KMS-11 (cell line): ENCODE data around the gene ZNF516.

ENCODE experiments used
- H2AFZ ChIP-seq: fragments of 200-600 bp; sonication (generic); 2 replicates; pipeline ENCODE4 v1.6.1; 2016; ENCODE audit warnings: antibody characterized with exemption, mixed run types, low read depth
- H3K27ac ChIP-seq: fragments of 200-600 bp; sonication (generic); 2 replicates; pipeline ENCODE4 v1.6.1; 2016; ENCODE audit warnings: mild to moderate bottlenecking, mixed run types
- H3K27me3 ChIP-seq: fragments of 200-600 bp; sonication (generic); 2 replicates; pipeline ENCODE4 v1.6.1; 2017; ENCODE audit warnings: mild to moderate bottlenecking, low read depth, mixed run types, moderate library complexity; ENCODE audit not compliant: insufficient read depth
- H3K36me3 ChIP-seq: fragments of 200-600 bp; sonication (generic); 2 replicates; pipeline ENCODE4 v1.6.1; 2017; ENCODE audit warnings: mild to moderate bottlenecking, mixed run types; ENCODE audit not compliant: insufficient read depth
- H3K4me1 ChIP-seq: fragments of 200-600 bp; sonication (generic); 2 replicates; pipeline ENCODE4 v1.6.1; 2016; ENCODE audit warnings: mild to moderate bottlenecking, low read depth, mixed run types; ENCODE audit not compliant: poor library complexity, severe bottlenecking
- H3K4me2 ChIP-seq: fragments of 200-600 bp; sonication (generic); 2 replicates; pipeline ENCODE4 v1.7.0; 2016; ENCODE audit warnings: mild to moderate bottlenecking, mixed run types
- H3K4me3 ChIP-seq: fragments of 200-600 bp; sonication (generic); IDR thresholded peaks from 2 replicates; pipeline ENCODE4 v1.6.1; 2017; ENCODE audit warnings: low read depth, low read length, mixed read lengths; ENCODE audit not compliant: insufficient read depth
- H3K79me2 ChIP-seq: fragments of 200-600 bp; sonication (generic); 2 replicates; pipeline ENCODE4 v1.6.1; 2016; ENCODE audit warnings: low read depth, mixed run types; ENCODE audit not compliant: insufficient read depth
- H3K9ac ChIP-seq: fragments of 200-600 bp; sonication (generic); 2 replicates; pipeline ENCODE4 v1.6.1; 2016; ENCODE audit warnings: mild to moderate bottlenecking, mixed run types
- H4K20me1 ChIP-seq: fragments of 200-600 bp; sonication (generic); 2 replicates; pipeline ENCODE4 v1.6.1; 2016; ENCODE audit warnings: mild to moderate bottlenecking, mixed run types; ENCODE audit not compliant: insufficient read depth
- TF ChIP-seq, protein P1 (sequence below): fragments of 200-600 bp; sonication (generic); conservative IDR thresholded peaks from 2 replicates; pipeline ENCODE4 v1.6.1; 2017; ENCODE audit warnings: low read depth, mild to moderate bottlenecking, antibody characterized with exemption, low read length, moderate library complexity, mixed read lengths

Gene ZNF516

DNA sequence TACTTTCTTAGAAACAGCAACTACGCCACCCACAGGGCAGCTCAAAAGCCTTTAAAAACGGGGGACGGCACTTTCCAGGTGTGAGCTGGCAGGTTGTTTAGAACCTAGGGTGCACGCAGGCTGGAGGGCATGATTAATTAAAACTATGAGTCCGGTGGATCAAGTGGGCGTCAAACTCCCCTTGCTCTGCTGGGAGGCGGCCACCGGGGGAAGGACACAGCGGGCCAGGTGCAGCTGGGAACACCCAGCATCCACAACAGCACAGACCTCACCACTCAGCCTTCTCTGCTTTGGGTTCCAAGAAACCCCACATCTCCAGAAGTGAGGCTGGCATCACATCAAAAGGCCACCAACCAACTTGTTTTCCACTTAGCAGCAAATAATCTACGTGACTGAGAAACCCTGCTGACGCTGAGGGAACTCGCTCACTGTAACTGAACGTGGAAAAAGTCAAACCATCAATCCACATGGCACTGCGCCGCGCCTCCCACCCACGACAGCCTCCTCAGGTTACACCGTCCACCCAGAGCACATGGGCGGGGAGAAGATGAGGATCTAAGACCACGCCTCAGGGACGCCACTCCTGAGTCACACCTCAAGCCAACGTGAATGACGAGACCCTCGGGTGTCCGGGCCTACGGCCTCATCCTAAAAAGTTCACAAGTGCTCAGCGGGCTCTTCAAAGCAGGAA lies 118.2 kb downstream of the ZNF516 start:
- Histone ChIP-seq H3K4me2 (no peak overlapping the region), H3K9ac (no peak overlapping the region), H3K27ac (no peak overlapping the region), H3K36me3 (peaks cover 8% of the 10 kb centered on the region), H3K27me3 (no peaks in the 10 kb centered on the region), H3K4me3 (no peak overlapping the region), H2AFZ (no peak overlapping the region), H4K20me1 (no peaks in the 10 kb centered on the region), H3K79me2 (no peaks in the 10 kb centered on the region), H3K4me1 (no peaks in the 10 kb centered on the region)
- TF ChIP-seq, protein P1, sequence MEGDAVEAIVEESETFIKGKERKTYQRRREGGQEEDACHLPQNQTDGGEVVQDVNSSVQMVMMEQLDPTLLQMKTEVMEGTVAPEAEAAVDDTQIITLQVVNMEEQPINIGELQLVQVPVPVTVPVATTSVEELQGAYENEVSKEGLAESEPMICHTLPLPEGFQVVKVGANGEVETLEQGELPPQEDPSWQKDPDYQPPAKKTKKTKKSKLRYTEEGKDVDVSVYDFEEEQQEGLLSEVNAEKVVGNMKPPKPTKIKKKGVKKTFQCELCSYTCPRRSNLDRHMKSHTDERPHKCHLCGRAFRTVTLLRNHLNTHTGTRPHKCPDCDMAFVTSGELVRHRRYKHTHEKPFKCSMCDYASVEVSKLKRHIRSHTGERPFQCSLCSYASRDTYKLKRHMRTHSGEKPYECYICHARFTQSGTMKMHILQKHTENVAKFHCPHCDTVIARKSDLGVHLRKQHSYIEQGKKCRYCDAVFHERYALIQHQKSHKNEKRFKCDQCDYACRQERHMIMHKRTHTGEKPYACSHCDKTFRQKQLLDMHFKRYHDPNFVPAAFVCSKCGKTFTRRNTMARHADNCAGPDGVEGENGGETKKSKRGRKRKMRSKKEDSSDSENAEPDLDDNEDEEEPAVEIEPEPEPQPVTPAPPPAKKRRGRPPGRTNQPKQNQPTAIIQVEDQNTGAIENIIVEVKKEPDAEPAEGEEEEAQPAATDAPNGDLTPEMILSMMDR: no peak

DNA sequence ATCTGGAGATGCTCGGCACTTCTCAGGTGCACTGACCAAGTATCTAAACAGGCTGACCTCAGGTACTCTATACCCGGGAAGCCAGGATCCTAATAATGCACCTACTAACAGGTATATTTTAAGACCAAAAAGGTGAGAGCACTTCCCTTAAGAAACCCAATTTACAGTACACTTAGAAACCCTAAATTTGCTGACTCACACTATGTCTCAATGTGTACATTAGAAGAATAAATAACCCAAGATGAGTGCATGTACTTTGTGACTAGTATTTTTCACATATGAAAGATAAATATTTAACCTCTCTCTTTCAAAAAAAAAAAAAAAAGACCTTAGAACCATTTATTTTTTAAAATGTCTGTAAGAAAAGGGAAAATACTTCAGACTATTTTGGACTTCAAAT lies 118.8 kb downstream of the ZNF516 start:
- Histone ChIP-seq H3K4me3 (no peak overlapping the region), H3K27me3 (no peaks in the 10 kb centered on the region), H3K27ac (no peak overlapping the region), H3K79me2 (no peaks in the 10 kb centered on the region), H3K36me3 (peaks cover 8% of the 10 kb centered on the region), H2AFZ (no peak overlapping the region), H4K20me1 (no peaks in the 10 kb centered on the region), H3K9ac (no peak overlapping the region), H3K4me2 (no peak overlapping the region), H3K4me1 (no peaks in the 10 kb centered on the region)
- TF ChIP-seq, protein P1: no peak

DNA sequence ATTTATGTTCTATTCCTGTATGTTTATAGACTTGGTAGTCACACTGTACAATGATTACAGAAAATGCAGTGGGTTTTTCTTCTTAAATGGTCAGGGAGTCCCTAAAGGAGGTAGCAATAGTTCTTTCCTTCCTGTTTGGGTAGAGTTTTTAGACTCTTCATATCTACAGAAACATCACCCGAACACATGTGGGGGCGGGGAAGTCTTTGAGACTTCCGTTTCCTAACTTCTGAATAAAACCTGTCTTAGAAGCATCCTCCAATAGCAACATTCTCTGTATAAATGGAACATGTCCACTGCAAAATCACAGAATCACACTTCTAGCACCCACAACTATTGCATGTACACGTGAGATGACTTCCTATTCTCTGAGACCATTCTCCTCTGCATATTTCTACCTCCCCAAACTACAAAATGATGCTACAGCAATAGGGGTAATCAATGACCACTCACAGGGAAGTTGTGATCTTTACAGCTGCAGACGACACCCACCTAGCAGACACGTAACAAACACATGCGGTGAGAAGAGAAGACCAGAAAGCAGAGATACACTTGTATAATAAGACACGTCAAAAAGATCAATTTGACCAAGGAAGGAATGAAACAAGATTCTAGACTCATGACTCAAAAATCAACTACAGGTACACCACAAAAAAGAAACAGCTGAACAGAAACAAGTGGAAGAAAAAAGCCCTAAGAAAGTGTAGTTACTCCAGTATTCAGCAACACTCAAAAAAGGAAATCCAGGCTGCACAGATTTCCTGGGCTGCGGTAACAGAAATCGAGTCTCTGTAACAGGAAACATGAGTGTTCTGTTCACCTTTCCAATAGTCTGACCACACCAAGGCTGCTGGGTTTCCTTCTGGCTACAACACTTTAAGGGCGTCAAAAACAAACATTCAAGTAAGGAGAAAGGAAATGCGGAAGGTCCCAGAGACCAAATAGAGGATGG lies 120.4 kb downstream of the ZNF516 start:
- H3K9ac ChIP-seq: no peak overlapping the region
- H3K4me3 ChIP-seq: no peak overlapping the region
- no peaks in the 10 kb centered on the region for H3K27me3 ChIP-seq
- peaks cover under 1% of the 10 kb centered on the region; the same call in 1 of the 2 replicates for H3K36me3 ChIP-seq
- H3K4me2 ChIP-seq: no peak overlapping the region
- no peak overlapping the region for H2AFZ ChIP-seq
- H3K4me1 ChIP-seq: no peaks in the 10 kb centered on the region
- H3K79me2 ChIP-seq: no peaks in the 10 kb centered on the region
- TF ChIP-seq, protein P1: no peak
- no peak overlapping the region for H3K27ac ChIP-seq
- no peaks in the 10 kb centered on the region for H4K20me1 ChIP-seq

DNA sequence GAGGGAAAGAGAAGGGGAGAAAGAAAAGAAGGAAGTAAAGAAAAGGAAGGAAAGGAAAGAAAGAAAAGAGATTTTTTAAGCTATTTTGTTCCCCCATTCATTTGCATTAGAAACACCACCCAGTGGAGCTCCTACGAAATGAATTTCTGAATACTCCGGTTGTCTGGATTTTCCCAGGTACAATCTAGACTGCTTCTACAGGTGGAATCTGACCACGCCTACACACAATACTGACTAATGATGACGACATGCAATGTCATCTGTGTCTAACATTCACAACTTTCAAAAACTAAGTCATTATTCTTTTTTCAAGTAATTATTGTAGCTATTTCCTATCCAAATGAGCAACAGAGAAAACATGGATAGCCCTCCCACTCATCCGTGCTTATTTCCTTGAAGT lies 121.7 kb downstream of the ZNF516 start:
- H3K4me2 ChIP-seq: no peak overlapping the region
- no peak overlapping the region for H3K27ac ChIP-seq
- H3K9ac ChIP-seq: no peak overlapping the region
- no peaks in the 10 kb centered on the region; the same call in 1 of the 2 replicates for H3K36me3 ChIP-seq
- no peaks in the 10 kb centered on the region for H3K79me2 ChIP-seq
- H3K4me1 ChIP-seq: no peaks in the 10 kb centered on the region
- H4K20me1 ChIP-seq: no peaks in the 10 kb centered on the region
- H3K4me3 ChIP-seq: no peak overlapping the region
- no peak overlapping the region for H2AFZ ChIP-seq
- TF ChIP-seq, protein P1: no peak
- H3K27me3 ChIP-seq: no peaks in the 10 kb centered on the region
